ENCODE data around the gene KCNMA1. TPM values are rescaled to one million over a fixed set of nuclear protein-coding genes. Genes with fewer than 3 reads are reported as not detected.

The KCNMA1 gene
- total RNA-seq, 1 experiment from 2014 or later = 20.7 TPM

DNA sequence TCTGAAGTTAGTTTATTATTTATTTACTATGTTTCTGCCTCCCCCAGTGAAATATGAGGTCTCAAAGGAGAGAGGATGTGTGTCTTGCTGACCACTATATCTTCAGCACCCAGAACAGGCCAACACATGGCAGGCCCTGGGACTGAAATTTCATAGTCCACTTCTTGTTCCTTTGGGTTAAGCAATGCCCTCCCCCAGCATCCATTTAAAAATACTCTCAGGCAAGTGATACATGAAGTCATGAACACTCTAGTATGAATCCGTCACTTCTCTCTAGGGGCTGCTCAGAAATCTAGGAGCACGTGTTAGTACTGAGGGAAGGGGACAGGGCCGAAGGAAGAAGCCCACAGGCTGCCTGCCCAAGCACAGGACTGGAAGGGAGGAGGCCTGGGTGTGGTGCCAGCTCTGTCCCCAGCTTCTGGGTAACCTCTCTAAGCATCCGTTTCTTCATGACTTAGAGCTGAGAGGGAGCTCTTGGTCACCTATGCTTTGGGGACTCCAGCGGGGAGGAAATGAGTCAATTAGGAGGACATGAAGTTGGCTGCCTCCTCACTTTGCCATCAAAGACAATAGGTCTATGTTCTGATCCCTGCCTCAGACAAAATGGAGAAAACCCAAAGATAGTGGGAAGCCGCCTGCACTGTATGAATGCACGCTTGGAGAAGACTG is 119.2 kb downstream of the KCNMA1 start:
- DNase-seq = no peak
- Mint-ChIP-seq H3K27ac (ENCODE audit: unreplicated experiment) (no peak overlapping the region), H3K36me3 (ENCODE audit: insufficient read depth, unreplicated experiment) (no peaks in the 10 kb centered on the region), H3K27me3 (ENCODE audit: insufficient read depth, unreplicated experiment) (no peaks in the 10 kb centered on the region), H3K4me3 (ENCODE audit: unreplicated experiment) (no peak overlapping the region), H3K4me1 (ENCODE audit: low read depth, unreplicated experiment) (peaks cover 26% of the 10 kb centered on the region), H3K9me3 (ENCODE audit: unreplicated experiment) (no peaks in the 10 kb centered on the region)
- intact Hi-C loops (cut with micrococcal nuclease; ENCODE audit: unreplicated experiment) = no loop called here
- no peaks in the 10 kb centered on the region for H3K36me3 ChIP-seq (ENCODE audit: control insufficient read depth, insufficient read depth, low read length)
- ChIA-PET POLR2A (no interaction called here), CTCF (no interaction called here)
- no TSS peak for BruUV-seq (replicated peaks)
- no peaks in the 10 kb centered on the region; the same call in 1 of the 2 replicates for H3K27me3 ChIP-seq (replicated peaks; ENCODE audit: control insufficient read depth, insufficient read depth, low read length)
- no peaks in the 10 kb centered on the region for H3K9me3 ChIP-seq
- TF ChIP-seq, protein P1, sequence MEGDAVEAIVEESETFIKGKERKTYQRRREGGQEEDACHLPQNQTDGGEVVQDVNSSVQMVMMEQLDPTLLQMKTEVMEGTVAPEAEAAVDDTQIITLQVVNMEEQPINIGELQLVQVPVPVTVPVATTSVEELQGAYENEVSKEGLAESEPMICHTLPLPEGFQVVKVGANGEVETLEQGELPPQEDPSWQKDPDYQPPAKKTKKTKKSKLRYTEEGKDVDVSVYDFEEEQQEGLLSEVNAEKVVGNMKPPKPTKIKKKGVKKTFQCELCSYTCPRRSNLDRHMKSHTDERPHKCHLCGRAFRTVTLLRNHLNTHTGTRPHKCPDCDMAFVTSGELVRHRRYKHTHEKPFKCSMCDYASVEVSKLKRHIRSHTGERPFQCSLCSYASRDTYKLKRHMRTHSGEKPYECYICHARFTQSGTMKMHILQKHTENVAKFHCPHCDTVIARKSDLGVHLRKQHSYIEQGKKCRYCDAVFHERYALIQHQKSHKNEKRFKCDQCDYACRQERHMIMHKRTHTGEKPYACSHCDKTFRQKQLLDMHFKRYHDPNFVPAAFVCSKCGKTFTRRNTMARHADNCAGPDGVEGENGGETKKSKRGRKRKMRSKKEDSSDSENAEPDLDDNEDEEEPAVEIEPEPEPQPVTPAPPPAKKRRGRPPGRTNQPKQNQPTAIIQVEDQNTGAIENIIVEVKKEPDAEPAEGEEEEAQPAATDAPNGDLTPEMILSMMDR (IDR thresholded peaks at IDR 0.05; ENCODE audit: insufficient read depth in 1 of 2, low read depth in 1 of 2, low read length in 1 of 2, severe bottlenecking in 1 of 2, unreplicated experiment in 1 of 2) = no peak
- no peaks in the 10 kb centered on the region for H3K4me1 ChIP-seq
- H3K4me3 ChIP-seq (ENCODE audit: low read depth, low read length) = no peak overlapping the region

DNA sequence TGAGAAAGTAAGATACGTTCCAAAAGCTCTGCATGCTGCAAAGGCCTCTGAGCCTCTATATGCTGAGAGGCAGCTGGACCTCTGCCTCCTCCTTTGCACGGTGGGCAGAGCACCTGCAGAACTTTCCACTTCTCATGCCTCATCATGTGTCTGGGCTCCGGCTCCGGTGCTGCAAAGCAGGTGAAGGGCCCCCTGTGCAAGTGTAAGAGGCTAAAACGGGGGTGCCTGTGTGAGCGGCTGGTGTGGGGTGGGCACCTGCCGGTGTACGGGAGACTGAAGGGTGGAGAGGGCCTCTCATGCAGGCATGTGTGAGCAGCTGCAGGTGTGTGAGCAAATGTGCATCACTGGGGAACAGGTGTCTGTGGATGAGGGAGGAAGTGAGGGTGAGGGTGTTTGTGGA is 121.0 kb downstream of the KCNMA1 start:
- Mint-ChIP-seq H3K9me3 (ENCODE audit: unreplicated experiment) (no peaks in the 10 kb centered on the region), H3K27me3 (ENCODE audit: insufficient read depth, unreplicated experiment) (no peaks in the 10 kb centered on the region), H3K4me1 (ENCODE audit: low read depth, unreplicated experiment) (peaks cover 39% of the 10 kb centered on the region), H3K4me3 (ENCODE audit: unreplicated experiment) (no peak overlapping the region), H3K27ac (ENCODE audit: unreplicated experiment) (no peak overlapping the region), H3K36me3 (ENCODE audit: insufficient read depth, unreplicated experiment) (no peaks in the 10 kb centered on the region)
- intact Hi-C loops (cut with micrococcal nuclease; ENCODE audit: unreplicated experiment) = no loop called here
- no TSS peak for BruUV-seq (replicated peaks)
- CTCF ChIA-PET = no interaction called here
- H3K4me3 ChIP-seq (ENCODE audit: low read depth, low read length) = no peak overlapping the region
- TF ChIP-seq, protein P1 (IDR thresholded peaks at IDR 0.05; ENCODE audit: insufficient read depth in 1 of 2, low read depth in 1 of 2, low read length in 1 of 2, severe bottlenecking in 1 of 2, unreplicated experiment in 1 of 2) = no peak
- POLR2A ChIA-PET = no interaction called here
- no peaks in the 10 kb centered on the region for H3K9me3 ChIP-seq
- no peaks in the 10 kb centered on the region for H3K36me3 ChIP-seq (ENCODE audit: control insufficient read depth, insufficient read depth, low read length)
- no peaks in the 10 kb centered on the region for H3K27me3 ChIP-seq (replicated peaks; ENCODE audit: control insufficient read depth, insufficient read depth, low read length)
- DNase-seq = no peak
- peaks cover 9% of the 10 kb centered on the region for H3K4me1 ChIP-seq

DNA sequence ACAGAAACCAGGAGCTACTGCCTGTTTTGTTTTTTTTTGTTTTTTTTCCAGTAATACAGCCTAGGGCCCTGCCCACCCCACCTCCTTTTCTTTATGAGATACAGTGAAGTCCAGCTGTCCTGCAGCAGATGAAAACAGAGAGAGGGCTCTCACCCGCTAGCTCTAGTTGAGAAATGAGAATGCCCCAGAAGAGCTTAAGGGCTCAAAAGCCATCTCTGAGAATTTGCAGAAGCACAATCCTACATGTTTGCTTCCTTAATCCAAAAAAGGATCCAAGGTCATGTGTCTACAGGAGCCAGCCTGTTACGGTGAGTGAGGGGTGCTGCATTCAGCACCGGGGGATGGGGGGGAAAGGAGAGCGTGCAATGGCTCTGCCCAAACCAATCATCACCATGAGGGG is 122.7 kb downstream of the KCNMA1 start:
- intact Hi-C loops (cut with micrococcal nuclease; ENCODE audit: unreplicated experiment) = no loop called here
- no peak overlapping the region for H3K27ac Mint-ChIP-seq (ENCODE audit: unreplicated experiment)
- no peak overlapping the region for H3K4me3 Mint-ChIP-seq (ENCODE audit: unreplicated experiment)
- Histone ChIP-seq H3K36me3 (ENCODE audit: control insufficient read depth, insufficient read depth, low read length) (no peaks in the 10 kb centered on the region), H3K9me3 (no peaks in the 10 kb centered on the region), H3K4me3 (ENCODE audit: low read depth, low read length) (no peak overlapping the region), H3K27me3 (replicated peaks; ENCODE audit: control insufficient read depth, insufficient read depth, low read length) (no peaks in the 10 kb centered on the region), H3K4me1 (peaks cover 25% of the 10 kb centered on the region)
- no peaks in the 10 kb centered on the region for H3K27me3 Mint-ChIP-seq (ENCODE audit: insufficient read depth, unreplicated experiment)
- ChIA-PET CTCF (interaction anchor here (1.2 kb wide), 1 partner anchor 126 kb away, joined by 3 read pairs; no protein-coding TSS in a partner anchor), POLR2A (no interaction called here)
- no TSS peak for BruUV-seq (replicated peaks)
- no peaks in the 10 kb centered on the region for H3K36me3 Mint-ChIP-seq (ENCODE audit: insufficient read depth, unreplicated experiment)
- no peak for DNase-seq
- H3K9me3 Mint-ChIP-seq (ENCODE audit: unreplicated experiment) = no peaks in the 10 kb centered on the region
- TF ChIP-seq, protein P1 (IDR thresholded peaks at IDR 0.05; ENCODE audit: insufficient read depth in 1 of 2, low read depth in 1 of 2, low read length in 1 of 2, severe bottlenecking in 1 of 2, unreplicated experiment in 1 of 2) = no peak
- peaks cover 42% of the 10 kb centered on the region for H3K4me1 Mint-ChIP-seq (ENCODE audit: low read depth, unreplicated experiment)
